SK-N-SH (cell line): ENCODE measurements around the gene PRLR. TPM values are rescaled to one million over a fixed set of nuclear protein-coding genes. Genes with fewer than 3 reads are reported as not detected.

Experiments used
- CTCF ChIA-PET: fragments of 300-600, 350-600 bp; formaldehyde crosslinking; extraction: SDS; loops from one replicate; lab custom pipeline; 2021; lab: Yijun Ruan, JAX
- POLR2A ChIA-PET: fragments of 350-600 bp; sonication (Branson Sonifier 250); formaldehyde crosslinking; extraction: SDS; loops from one replicate; lab custom pipeline; 2020; ENCODE audit warnings: antibody characterized with exemption, inconsistent platforms; lab: Yijun Ruan, JAX
- DNase-seq: peaks from one replicate; pipeline ENCODE4 v3.0.0; 2012
- H2AFZ ChIP-seq: fragments of 200-600 bp; sonication (generic); 2 replicates; pipeline ENCODE4 v1.8.1; 2016; ENCODE audit warnings: antibody characterized with exemption, mild to moderate bottlenecking, low read depth
- H3F3A ChIP-seq: fragments of 200-600 bp; sonication (generic); replicated peaks from 2 replicates; pipeline ENCODE3; 2016; ENCODE audit warnings: antibody characterized with exemption, mild to moderate bottlenecking; ENCODE audit not compliant: insufficient read depth
- H3K27ac ChIP-seq, 2 experiments: fragments of 200-500 bp in 1 of 2; fragments of 200-600 bp in 1 of 2; sonication (Bioruptor generic) in 1 of 2; sonication (generic), shearing (Covaris generic) in 1 of 2; 2 replicates each; pipeline versions ENCODE4 v1.5.1 to v1.6.1; 2014 to 2016; ENCODE audit warnings: low read depth in 2 of 2, inconsistent platforms in 1 of 2, low read length in 1 of 2, mild to moderate bottlenecking in 1 of 2, mixed read lengths in 1 of 2
- H3K27me3 ChIP-seq: fragments of 200-600 bp; sonication (generic), shearing (Covaris generic); 2 replicates; pipeline ENCODE4 v1.6.1; 2016; ENCODE audit warnings: mixed run types; ENCODE audit not compliant: insufficient read depth
- H3K36me3 ChIP-seq, 2 experiments: fragments of 200-500 bp in 1 of 2; fragments of 200-600 bp in 1 of 2; sonication (Bioruptor generic) in 1 of 2; sonication (generic) in 1 of 2; replicated peaks in 1 of 2; 2 replicates each; pipeline versions ENCODE3 to v1.5.1; 2014 to 2016; ENCODE audit warnings: low read length in 1 of 2, mild to moderate bottlenecking in 1 of 2; ENCODE audit not compliant: insufficient read depth in 2 of 2, control insufficient read depth in 1 of 2
- H3K4me1 ChIP-seq, 2 experiments: fragments of 200-500 bp in 1 of 2; fragments of 200-600 bp in 1 of 2; sonication (Bioruptor generic) in 1 of 2; sonication (generic), shearing (Covaris generic) in 1 of 2; 2 replicates each; pipeline versions ENCODE4 v1.5.1 to v1.6.1; 2014 to 2016; ENCODE audit warnings: low read depth in 1 of 2, low read length in 1 of 2, mixed run types in 1 of 2; ENCODE audit not compliant: insufficient read depth in 2 of 2, control insufficient read depth in 1 of 2
- H3K4me2 ChIP-seq: fragments of 200-600 bp; sonication (generic), shearing (Covaris generic); 2 replicates; pipeline ENCODE4 v1.6.1; 2017; ENCODE audit warnings: mixed run types
- H3K4me3 ChIP-seq, 2 experiments: fragments of 200-500 bp in 1 of 2; fragments of 200-600 bp in 1 of 2; sonication (Bioruptor generic) in 1 of 2; sonication (generic), shearing (Covaris generic) in 1 of 2; 2 replicates each; pipeline versions ENCODE4 v1.5.1 to v1.8.1; 2014 to 2016; ENCODE audit warnings: low read depth in 2 of 2, inconsistent platforms in 1 of 2, low read length in 1 of 2, mild to moderate bottlenecking in 1 of 2, mixed read lengths in 1 of 2, moderate library complexity in 1 of 2
- H3K79me2 ChIP-seq: fragments of 200-600 bp; sonication (generic); 2 replicates; pipeline ENCODE4 v1.8.1; 2017; ENCODE audit warnings: mild to moderate bottlenecking; ENCODE audit not compliant: insufficient read depth
- H3K9ac ChIP-seq: fragments of 200-600 bp; sonication (generic); 2 replicates; pipeline ENCODE4 v1.6.1; 2017; ENCODE audit warnings: mixed run types
- H3K9me2 ChIP-seq: fragments of 200-600 bp; sonication (generic); 2 replicates; pipeline ENCODE4 v1.6.1; 2017; ENCODE audit warnings: mixed run types
- H3K9me3 ChIP-seq: fragments of 200-600 bp; sonication (generic); 2 replicates; pipeline ENCODE4 v1.6.1; 2017; ENCODE audit warnings: mixed run types, mild to moderate bottlenecking, moderate library complexity
- H4K20me1 ChIP-seq: fragments of 200-600 bp; sonication (generic); 2 replicates; pipeline ENCODE4 v1.6.1; 2017; ENCODE audit warnings: mild to moderate bottlenecking, mixed run types; ENCODE audit not compliant: insufficient read depth
- EP300 ChIP-seq, 2 experiments: IDR thresholded peaks; 2 replicates each; pipeline versions ENCODE4 v1.4.0 to v1.6.1; 2012; ENCODE audit warnings: borderline replicate concordance in 1 of 2, low read depth in 1 of 2, low read length in 1 of 2
- EZH2phosphoT487 ChIP-seq: fragments of 200-600 bp; sonication (generic); IDR thresholded peaks from 2 replicates; pipeline ENCODE4 v1.6.1; 2017; ENCODE audit warnings: low read depth, mixed run types, mild to moderate bottlenecking, antibody characterized with exemption, moderate library complexity, borderline replicate concordance
- FOSL2 ChIP-seq: IDR thresholded peaks from 2 replicates; pipeline ENCODE4 v1.4.0; 2012; ENCODE audit warnings: low read depth, mild to moderate bottlenecking, moderate library complexity, borderline replicate concordance
- FOXJ3 ChIP-seq: sonication (generic); formaldehyde crosslinking; IDR thresholded peaks from 2 replicates; pipeline ENCODE4 v1.5.1; 2020; ENCODE audit warnings: mild to moderate bottlenecking, missing genetic modification reagents
- FOXM1 ChIP-seq: IDR thresholded peaks from 2 replicates; pipeline ENCODE4 v1.4.0; 2012; ENCODE audit warnings: low read depth, mild to moderate bottlenecking
- GATA2 ChIP-seq: sonication (generic); formaldehyde crosslinking; IDR thresholded peaks from 2 replicates; pipeline ENCODE4 v1.5.0; 2020; ENCODE audit warnings: mild to moderate bottlenecking, missing genetic modification reagents
- IRF3 ChIP-seq: fragments of 150-350 bp; IDR thresholded peaks from 2 replicates; pipeline ENCODE4 v1.6.1; 2016; ENCODE audit warnings: mild to moderate bottlenecking, low read depth, low read length
- JUND ChIP-seq: IDR thresholded peaks from 2 replicates; pipeline ENCODE4 v1.4.0; 2012
- MEF2A ChIP-seq: IDR thresholded peaks from 2 replicates; pipeline ENCODE4 v1.4.0; 2012; ENCODE audit warnings: low read depth, borderline replicate concordance
- POLR2AphosphoS5 ChIP-seq: IDR thresholded peaks from 2 replicates; pipeline ENCODE4 v1.6.1; 2012; ENCODE audit warnings: low read depth, low read length
- RAD21 ChIP-seq: IDR thresholded peaks from 2 replicates; pipeline ENCODE4 v1.6.1; 2012; ENCODE audit warnings: mild to moderate bottlenecking, low read length
- RCOR1 ChIP-seq: fragments of 150-350 bp; IDR thresholded peaks from 2 replicates; pipeline ENCODE4 v1.6.1; 2017; ENCODE audit warnings: antibody characterized with exemption, low read length
- RFX5 ChIP-seq: IDR thresholded peaks from 2 replicates; pipeline ENCODE4 v1.6.1; 2012; ENCODE audit warnings: mild to moderate bottlenecking, improper control_type of control experiment, low read length
- RXRA ChIP-seq: IDR thresholded peaks from 2 replicates; pipeline ENCODE4 v1.4.0; 2012; ENCODE audit warnings: low read depth, mild to moderate bottlenecking, borderline replicate concordance
- SMC3 ChIP-seq: IDR thresholded peaks from 2 replicates; pipeline ENCODE4 v1.6.1; 2012; ENCODE audit warnings: low read depth, low read length, improper control_type of control experiment
- TAF1 ChIP-seq: IDR thresholded peaks from 2 replicates; pipeline ENCODE4 v1.6.1; 2012; ENCODE audit warnings: low read depth, mild to moderate bottlenecking, low read length, moderate library complexity, borderline replicate concordance
- USF1 ChIP-seq: IDR thresholded peaks from 2 replicates; pipeline ENCODE4 v1.4.0; 2012; ENCODE audit warnings: low read depth, borderline replicate concordance
- WGBS: methylation state at CpG from one replicate; pipeline ENCODE4 v1.1.6; 2017; ENCODE audit warnings: low lambda C conversion rate; 5-methylcytosine and 5-hydroxymethylcytosine counted together
- polyA plus RNA-seq, 3 experiments: library from polyadenylated mRNA; depleted of rRNA; stranded (reverse); fragments of >200 nt; gene quantifications; 2 replicates each; pipeline ENCODE4 v1.2.3, GENCODE V29; 2012
- TF ChIP-seq, protein P1 (sequence below): fragments of 200-600 bp; sonication (generic); IDR thresholded peaks from 2 replicates; pipeline ENCODE4 v1.6.1; 2017; ENCODE audit warnings: antibody characterized with exemption, mild to moderate bottlenecking, moderate library complexity
- TF ChIP-seq, protein P2 (sequence below): IDR thresholded peaks from 2 replicates; pipeline ENCODE4 v1.4.0; 2012; ENCODE audit warnings: low read depth
- TF ChIP-seq, protein P3 (sequence below): fragments of 150-350 bp; IDR thresholded peaks from 2 replicates; pipeline ENCODE4 v1.6.1; 2017; ENCODE audit warnings: antibody characterized with exemption, low read length, low read depth, borderline replicate concordance

PRLR gene
- polyA plus RNA-seq, 1 of the 3 experiments (the other 2 are of a cell fraction), result 0.13 TPM

DNA sequence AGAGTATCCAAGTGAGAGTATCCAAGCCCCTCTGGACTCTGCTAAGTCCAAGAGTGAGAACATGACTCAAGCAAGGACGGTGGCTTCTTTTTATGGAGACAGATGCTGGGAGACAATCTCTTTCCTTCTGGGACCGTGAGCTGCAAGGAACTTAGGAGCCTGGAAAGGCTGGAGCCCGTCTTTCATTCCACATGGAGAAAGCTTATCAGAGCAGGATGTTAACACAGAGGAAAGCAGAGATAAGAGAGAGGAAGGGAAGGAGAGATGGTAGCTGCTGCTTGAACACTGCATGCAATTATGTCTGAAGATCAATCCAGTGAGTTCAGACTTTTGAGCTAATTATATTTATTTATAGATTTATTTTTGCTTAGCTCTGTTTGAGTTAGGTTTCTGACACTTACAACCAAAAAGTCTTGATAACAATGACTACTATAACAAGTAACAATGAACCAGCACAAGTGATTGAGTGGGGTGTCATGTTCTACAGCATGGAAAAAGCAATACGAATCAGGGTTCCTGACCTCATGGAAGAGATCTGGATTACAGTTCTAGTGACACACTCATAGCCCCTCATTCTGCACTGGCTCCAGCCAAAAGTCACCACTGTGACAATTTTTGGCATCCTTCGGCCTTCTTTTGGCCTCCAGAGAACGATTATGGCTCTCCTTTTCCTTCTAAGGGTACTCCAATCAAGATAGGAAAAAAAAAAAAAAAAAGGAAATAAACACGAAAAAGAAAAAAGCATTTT lies 71.5 kb downstream of the PRLR start:
- H3F3A ChIP-seq, result no peaks in the 10 kb centered on the region
- H3K9ac ChIP-seq, result no peak overlapping the region
- TF ChIP-seq RAD21 (no peak), FOSL2 (no peak), POLR2AphosphoS5 (no peak), MEF2A (no peak)
- TF ChIP-seq, protein P1, sequence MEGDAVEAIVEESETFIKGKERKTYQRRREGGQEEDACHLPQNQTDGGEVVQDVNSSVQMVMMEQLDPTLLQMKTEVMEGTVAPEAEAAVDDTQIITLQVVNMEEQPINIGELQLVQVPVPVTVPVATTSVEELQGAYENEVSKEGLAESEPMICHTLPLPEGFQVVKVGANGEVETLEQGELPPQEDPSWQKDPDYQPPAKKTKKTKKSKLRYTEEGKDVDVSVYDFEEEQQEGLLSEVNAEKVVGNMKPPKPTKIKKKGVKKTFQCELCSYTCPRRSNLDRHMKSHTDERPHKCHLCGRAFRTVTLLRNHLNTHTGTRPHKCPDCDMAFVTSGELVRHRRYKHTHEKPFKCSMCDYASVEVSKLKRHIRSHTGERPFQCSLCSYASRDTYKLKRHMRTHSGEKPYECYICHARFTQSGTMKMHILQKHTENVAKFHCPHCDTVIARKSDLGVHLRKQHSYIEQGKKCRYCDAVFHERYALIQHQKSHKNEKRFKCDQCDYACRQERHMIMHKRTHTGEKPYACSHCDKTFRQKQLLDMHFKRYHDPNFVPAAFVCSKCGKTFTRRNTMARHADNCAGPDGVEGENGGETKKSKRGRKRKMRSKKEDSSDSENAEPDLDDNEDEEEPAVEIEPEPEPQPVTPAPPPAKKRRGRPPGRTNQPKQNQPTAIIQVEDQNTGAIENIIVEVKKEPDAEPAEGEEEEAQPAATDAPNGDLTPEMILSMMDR, result no peak
- CTCF ChIA-PET, result no interaction called here
- no peak overlapping the region for H3K27ac ChIP-seq
- H3K4me3 ChIP-seq, result no peak overlapping the region
- WGBS, result 16% methylated on average over 7 of the region's 7 CpGs
- POLR2A ChIA-PET, result no interaction called here
- no peaks in the 10 kb centered on the region for H3K4me1 ChIP-seq
- no peak for DNase-seq
- H3K79me2 ChIP-seq, result no peaks in the 10 kb centered on the region
- no peaks in the 10 kb centered on the region for H3K36me3 ChIP-seq
- H3K9me2 ChIP-seq, result no peaks in the 10 kb centered on the region
- H3K9me3 ChIP-seq, result no peaks in the 10 kb centered on the region
- no peaks in the 10 kb centered on the region for H4K20me1 ChIP-seq
- H2AFZ ChIP-seq, result no peak overlapping the region
- no peaks in the 10 kb centered on the region for H3K27me3 ChIP-seq
- H3K4me2 ChIP-seq, result no peak overlapping the region

- no peaks in the 10 kb centered on the region for H3K79me2 ChIP-seq
- H4K20me1 ChIP-seq, result no peaks in the 10 kb centered on the region
- H3K4me2 ChIP-seq, result no peak overlapping the region
- no peaks in the 10 kb centered on the region for H3K4me1 ChIP-seq
- 16% methylated on average over 3 of the region's 3 CpGs for WGBS
- CTCF ChIA-PET, result no interaction called here
- TF ChIP-seq POLR2AphosphoS5 (no peak), FOXJ3 (CRISPR knock-in tag) (no peak), EP300 (IDR thresholded peaks at IDR 0.05; ENCODE audit: borderline replicate concordance in 1 of 2, low read depth in 1 of 2, low read length in 1 of 2) (no peak), TAF1 (no peak), MEF2A (no peak), EZH2phosphoT487 (no peak), RFX5 (no peak), RXRA (no peak), FOSL2 (no peak), SMC3 (no peak), RCOR1 (no peak), USF1 (no peak), IRF3 (no peak), JUND (no peak), FOXM1 (no peak), GATA2 (CRISPR knock-in tag) (no peak), RAD21 (no peak)
- TF ChIP-seq, protein P2, sequence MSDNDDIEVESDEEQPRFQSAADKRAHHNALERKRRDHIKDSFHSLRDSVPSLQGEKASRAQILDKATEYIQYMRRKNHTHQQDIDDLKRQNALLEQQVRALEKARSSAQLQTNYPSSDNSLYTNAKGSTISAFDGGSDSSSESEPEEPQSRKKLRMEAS, result no peak
- TF ChIP-seq, protein P3, sequence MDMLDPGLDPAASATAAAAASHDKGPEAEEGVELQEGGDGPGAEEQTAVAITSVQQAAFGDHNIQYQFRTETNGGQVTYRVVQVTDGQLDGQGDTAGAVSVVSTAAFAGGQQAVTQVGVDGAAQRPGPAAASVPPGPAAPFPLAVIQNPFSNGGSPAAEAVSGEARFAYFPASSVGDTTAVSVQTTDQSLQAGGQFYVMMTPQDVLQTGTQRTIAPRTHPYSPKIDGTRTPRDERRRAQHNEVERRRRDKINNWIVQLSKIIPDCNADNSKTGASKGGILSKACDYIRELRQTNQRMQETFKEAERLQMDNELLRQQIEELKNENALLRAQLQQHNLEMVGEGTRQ, result no peak
- TF ChIP-seq, all 33 proteins: peak for 0
- Histone ChIP-seq H3K9me3 (no peaks in the 10 kb centered on the region), H3K27me3 (no peaks in the 10 kb centered on the region), H3F3A (no peaks in the 10 kb centered on the region), H3K36me3 (no peaks in the 10 kb centered on the region), H2AFZ (no peak overlapping the region), H3K9ac (no peak overlapping the region), H3K9me2 (no peaks in the 10 kb centered on the region), H3K27ac (no peak overlapping the region), H3K4me3 (no peak overlapping the region)
- POLR2A ChIA-PET, result no interaction called here
- DNase-seq, result no peak
These were observed 72.1 kb downstream of the PRLR start for GRCh38 chr5:35158204-35158603.
